GM12892 (cell line): ENCODE measurements around the gene PRKN.

Experiments
- DNase-seq: peaks from one replicate; pipeline ENCODE4 v3.0.0; 2011; ENCODE audit not compliant: insufficient read length
- FAIRE-seq: peaks from 2 replicates; lab custom pipeline; 2011; peaks lifted over from hg19 to GRCh38; lab: Jason Lieb, UNC
- POLR2A ChIP-seq: IDR thresholded peaks from 2 replicates; pipeline ENCODE4 v1.6.1; 2011; ENCODE audit warnings: low read depth, low read length, control low read depth
- POLR2AphosphoS5 ChIP-seq: IDR thresholded peaks from 2 replicates; pipeline ENCODE4 v1.6.1; 2011; ENCODE audit warnings: low read depth, low read length, control low read depth
- TAF1 ChIP-seq: IDR thresholded peaks from 2 replicates; pipeline ENCODE4 v1.6.1; 2011; ENCODE audit warnings: low read depth, mild to moderate bottlenecking, control low read depth, low read length, borderline replicate concordance

The PRKN gene

DNA sequence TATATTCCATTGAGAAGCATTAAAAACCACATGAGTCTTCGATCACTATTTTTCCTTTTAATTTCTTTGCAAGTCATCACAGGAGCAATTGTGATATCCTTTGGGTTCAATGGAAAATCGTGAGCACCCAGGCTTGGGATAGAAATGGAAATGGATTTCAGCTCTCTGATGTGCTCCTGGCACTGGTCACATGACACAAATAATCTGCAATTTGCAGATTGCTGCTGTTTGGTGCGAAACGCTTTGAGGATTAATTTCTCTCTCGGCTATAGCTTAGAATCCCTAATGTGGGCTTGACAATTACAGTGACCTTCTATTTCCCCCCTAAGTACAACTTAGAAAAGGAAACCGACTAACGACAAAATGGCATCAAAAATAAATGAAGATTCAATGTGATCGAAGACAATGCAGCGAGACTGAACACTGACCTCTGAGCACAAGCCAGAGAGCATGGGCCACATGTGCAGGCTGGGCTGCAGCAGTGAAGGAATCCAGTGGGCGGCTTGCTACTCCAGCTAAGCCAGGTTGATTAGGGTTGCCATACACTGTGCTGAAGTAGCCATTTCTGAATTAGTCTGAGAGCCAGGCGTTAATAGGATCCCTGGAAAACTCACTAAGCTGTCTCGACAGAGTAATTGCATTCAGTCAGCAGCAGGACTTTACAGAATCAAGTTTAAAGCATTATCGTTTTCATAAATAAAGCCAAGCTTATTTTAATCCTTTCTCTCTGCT, 1151.9 kb downstream of the PRKN start:
- no peak for TF ChIP-seq TAF1
- FAIRE-seq (no peak), DNase-seq (no peak)

DNA sequence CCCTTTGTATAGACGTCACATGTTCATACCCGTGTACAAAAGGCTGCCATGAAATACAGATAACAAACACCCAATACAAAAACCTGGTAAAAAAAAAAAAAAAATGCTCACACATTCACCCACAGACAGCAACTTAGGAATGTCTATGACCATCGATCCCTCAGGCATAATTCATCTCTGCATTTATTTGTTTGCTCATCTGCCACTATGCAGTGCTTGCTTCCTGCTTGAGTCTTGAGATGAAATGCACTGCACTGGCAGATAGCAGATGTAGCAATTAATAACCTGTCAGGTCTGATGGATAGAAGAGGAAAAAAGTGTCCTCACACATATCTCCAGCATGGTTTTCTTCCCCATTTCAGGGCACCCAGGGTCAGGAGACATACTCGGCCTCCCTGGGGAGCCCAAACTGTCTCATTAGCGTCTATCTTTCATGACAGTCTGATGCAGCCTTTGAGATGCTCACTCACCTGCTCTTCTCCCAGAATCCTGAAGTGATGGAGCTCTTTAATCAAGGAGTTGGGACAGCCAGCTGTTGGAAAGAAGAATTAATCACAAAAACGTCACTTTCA, 1158.6 kb downstream of the PRKN start:
- TF ChIP-seq POLR2AphosphoS5 (no peak), POLR2A (no peak), TAF1 (no peak)
- FAIRE-seq (no peak), DNase-seq (no peak)

DNA sequence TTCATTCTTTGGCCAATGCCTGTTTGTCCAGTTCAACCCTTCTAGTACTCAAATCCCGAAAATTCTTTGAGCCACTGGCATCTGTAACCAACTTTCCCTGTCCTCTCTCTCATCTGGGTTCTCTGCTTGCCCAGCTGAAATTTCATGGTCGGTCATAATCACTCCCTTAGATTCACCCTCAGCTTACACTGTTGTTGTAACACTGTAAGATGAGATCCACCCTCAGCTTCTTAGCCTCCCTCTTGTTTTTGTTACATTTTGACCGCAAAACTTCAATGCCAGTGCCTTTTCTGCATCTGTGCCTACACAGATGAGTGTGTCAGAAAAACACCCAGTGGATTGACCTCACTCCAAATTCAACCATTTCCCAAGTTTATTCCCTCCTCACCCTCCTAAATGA, 1162.6 kb downstream of the PRKN start:
- TF ChIP-seq POLR2A (no peak), POLR2AphosphoS5 (no peak), TAF1 (no peak)
- no peak for FAIRE-seq
- DNase-seq, result no peak

DNA sequence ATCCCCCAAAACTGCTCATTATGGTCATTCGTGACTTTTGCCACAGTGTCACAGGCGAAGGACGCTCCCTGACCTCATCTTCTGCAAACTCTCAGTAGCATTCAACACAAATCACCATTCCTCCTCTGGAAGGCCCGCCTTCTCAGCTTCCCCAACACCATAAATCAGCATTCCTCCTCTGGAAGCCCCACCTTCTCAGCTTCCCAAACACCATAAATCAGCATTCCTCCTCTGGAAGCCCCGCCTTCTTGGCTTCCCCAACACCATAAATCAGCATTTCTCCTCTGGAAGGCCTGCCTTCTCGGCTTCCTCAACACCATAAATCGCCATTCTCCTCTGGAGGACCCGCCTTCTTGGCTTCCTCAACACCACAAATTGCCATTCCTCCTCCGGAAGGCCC, 1165.7 kb downstream of the PRKN start:
- FAIRE-seq (no peak), DNase-seq (no peak)
- TF ChIP-seq POLR2A, result no peak
- TF ChIP-seq TAF1, result no peak
- no peak for TF ChIP-seq POLR2AphosphoS5

DNA sequence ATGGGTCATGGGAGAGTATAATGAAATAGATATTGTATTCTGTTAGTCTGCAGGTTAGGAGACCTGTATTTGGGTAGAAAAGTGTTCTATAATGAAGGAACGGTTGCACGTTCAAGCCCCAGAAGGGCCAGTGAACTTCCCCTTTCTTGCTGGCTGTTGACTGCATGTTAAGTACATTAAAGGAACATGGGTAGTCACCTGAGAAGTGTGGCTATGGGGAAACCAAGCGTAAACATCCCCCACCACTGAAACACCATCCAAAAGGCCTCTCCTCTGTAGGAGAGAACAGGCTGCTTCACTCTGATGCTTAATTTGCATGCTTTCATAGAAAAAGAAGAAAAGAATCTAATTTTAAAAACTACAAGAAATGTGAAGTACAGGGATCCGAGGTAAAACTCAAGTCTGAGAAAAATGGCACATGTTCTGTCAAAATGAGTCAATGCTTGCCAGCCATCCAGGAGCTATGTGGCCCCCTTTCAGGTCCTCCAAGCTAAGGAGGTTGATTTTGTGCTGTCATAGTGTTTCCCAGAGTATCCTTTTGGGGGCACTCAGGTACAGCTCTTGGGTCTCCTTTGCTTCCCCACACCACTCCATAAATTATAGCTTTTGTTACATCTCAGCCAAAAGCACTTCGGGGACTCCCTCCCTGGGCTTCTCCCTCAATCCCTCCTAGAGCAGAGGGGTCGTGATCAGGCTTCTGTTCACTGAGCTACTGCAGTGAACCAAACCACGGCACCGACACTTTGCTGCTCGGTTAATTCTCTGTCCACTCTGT, 1170.0 kb downstream of the PRKN start:
- FAIRE-seq, result no peak
- no peak for DNase-seq
- TF ChIP-seq POLR2AphosphoS5 (no peak), TAF1 (no peak), POLR2A (no peak)

DNA sequence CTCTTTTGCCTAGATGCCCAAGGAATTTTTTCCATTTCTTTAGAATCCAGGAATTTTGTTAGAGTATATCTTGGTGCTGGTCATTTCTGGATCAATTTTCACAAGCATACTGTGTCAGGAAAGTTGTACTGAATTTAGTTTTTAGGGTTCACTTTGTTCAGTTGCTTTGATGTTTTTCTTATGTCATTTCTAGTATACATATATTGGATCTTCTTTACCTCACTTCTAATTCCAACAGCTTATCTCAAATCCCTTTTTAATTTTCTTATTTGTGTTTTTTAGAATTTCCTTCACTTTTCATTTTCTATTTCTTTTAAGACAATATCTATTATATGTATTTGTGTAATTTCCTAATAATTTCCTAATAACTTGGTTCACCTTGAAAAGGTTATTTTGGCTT, 1172.7 kb downstream of the PRKN start:
- DNase-seq, result no peak
- no peak for FAIRE-seq
- TF ChIP-seq TAF1, result no peak
- TF ChIP-seq POLR2A, result no peak
- TF ChIP-seq POLR2AphosphoS5, result no peak

DNA sequence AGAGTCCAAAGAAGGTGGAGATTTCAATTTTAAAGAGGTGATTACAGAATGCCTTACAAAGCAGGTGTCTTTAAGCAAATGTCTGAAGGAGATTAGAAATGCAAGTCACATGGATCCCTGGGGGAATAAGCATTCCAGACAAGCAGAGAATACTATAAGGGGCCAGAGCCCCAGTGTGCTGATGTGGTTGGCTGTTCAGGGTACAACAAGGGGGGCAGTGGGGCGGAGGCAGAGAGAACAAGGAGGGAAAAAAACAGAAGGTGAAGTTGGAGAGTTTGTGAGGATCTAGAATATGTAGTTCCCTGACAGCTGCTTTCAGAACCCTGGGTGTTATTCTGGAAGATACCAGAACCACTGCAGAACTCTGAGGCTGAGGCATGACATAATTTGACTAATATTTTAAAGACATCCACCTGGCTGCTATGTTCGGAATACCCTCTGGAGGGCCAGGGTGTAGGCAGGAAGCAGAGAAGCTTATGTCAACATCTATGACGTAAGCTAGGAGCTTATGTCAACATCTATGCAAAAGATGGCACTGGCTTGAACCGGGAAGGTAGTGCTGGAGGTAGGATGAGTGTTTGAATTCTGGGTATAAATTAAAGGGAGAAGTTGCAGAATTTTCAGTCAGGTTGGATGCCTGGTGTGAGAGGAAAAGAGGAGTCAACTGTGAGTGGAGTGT, 1177.5 kb downstream of the PRKN start:
- FAIRE-seq, result no peak
- TF ChIP-seq POLR2A, result no peak
- TF ChIP-seq TAF1, result no peak
- no peak for TF ChIP-seq POLR2AphosphoS5
- no peak for DNase-seq

DNA sequence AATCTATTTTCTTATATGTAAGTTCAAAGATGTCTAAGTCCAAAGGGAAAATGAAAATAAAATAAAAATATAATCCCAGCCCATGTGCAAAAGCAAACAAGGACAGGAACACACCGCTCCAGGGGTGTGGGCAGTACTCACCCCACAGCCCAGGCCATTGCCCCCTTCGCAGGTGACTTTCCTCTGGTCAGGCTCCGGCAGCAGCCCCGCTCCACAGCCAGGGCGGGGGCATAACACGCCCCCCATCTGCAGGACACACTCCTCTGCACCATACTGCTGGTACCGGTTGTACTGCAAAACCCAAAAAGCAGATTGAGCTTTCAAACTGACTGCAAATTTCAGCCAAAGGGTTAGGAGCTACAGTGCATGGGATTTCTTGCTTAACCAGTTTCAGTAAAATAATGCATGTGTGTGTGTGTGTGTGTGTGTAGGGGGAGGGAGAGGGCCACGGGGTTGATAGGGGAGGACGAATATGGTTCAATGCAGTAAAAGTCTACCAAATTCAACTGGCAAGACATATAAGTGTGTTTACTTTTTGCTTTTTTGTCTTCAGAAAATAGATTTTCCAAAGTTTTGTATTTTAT, 1178.8 kb downstream of the PRKN start:
- DNase-seq, result no peak
- TF ChIP-seq TAF1 (no peak), POLR2AphosphoS5 (no peak), POLR2A (no peak)
- no peak for FAIRE-seq

DNA sequence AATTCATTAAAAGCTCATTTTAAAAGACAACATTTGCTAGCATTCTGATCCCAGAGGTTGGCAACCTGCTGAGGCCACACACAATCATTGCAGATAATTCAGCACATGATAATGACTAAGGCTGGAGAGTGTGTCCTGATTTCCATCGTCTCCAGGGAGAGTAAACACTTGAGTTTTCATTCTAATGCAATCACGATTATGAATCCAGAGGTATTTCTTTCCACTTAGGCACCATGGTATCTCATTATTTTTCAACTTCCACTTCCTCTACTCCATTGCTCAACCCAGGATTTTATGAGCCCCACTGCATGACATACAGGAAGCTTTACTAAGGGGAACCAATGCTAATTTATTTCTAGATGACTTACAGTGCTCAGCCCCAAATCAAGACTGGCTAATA, 1179.9 kb downstream of the PRKN start:
- TF ChIP-seq TAF1 (no peak), POLR2A (no peak), POLR2AphosphoS5 (no peak)
- peak; percentile 63 for FAIRE-seq
- DNase-seq, result no peak

DNA sequence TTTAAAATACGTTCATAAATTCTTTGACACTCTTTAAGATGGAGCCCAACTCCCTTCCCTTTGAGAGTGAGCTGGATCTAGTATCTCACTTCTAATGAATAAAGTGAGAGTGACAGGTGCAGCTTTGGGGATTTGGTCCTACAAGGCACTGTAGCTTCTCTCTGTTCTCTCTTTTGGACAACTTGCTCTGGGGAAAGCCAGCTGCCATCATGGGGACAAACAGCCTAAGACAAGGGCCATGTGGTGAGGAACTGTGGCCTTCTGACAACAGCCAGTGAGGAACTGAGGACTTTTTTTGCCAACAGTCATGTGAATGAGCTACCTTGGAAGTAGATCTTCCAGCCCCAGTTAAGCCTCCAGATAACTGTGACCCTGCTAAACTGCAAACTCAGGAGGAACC, 1180.9 kb downstream of the PRKN start:
- no peak for DNase-seq
- FAIRE-seq, result no peak
- TF ChIP-seq POLR2AphosphoS5 (no peak), TAF1 (no peak), POLR2A (no peak)

DNA sequence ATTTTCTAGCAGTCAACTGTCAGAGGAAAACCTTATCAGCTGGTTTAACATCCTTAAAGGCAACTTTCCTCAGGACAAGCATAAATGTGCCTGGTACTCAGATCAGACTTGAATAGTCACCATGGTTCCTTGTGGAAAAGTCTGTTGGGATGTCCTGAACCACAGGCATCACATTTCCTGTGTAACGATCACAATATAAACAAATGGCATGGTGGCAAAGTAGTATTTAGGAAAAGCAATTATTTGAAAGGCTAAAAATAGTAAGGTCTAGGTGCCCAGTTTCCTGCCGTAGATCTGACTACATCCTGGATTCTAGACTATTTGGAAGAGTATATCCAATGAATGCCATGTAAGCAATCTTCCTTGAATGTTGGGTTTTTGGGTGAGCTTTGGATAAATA, 1181.8 kb downstream of the PRKN start:
- DNase-seq, result no peak
- TF ChIP-seq POLR2A (no peak), POLR2AphosphoS5 (no peak), TAF1 (no peak)
- no peak for FAIRE-seq
